Urinary bladder (tissue), 4 donors: ENCODE measurements around the gene ANKMY1. TPM values are rescaled to one million over a fixed set of nuclear protein-coding genes. Genes with fewer than 3 reads are reported as not detected.

ENCODE experiments used
- DNase-seq: peaks from one replicate; pipeline ENCODE4 v3.0.0-alpha.2; 2015; ENCODE audit errors: extremely low spot score
- H3K27ac ChIP-seq: one replicate; pipeline ENCODE4 v1.5.1; 2013; ENCODE audit warnings: low read depth, mild to moderate bottlenecking, moderate library complexity
- H3K36me3 ChIP-seq: one replicate; pipeline ENCODE4 v1.6.1; 2013; ENCODE audit warnings: mild to moderate bottlenecking, moderate library complexity; ENCODE audit not compliant: insufficient read depth
- H3K4me1 ChIP-seq: one replicate; pipeline ENCODE4 v1.6.1; 2013; ENCODE audit warnings: mild to moderate bottlenecking, moderate library complexity; ENCODE audit not compliant: insufficient read depth
- H3K4me3 ChIP-seq: one replicate; pipeline ENCODE4 v1.5.1; 2013; ENCODE audit warnings: low read depth, low read length
- WGBS: extraction: QIAGEN DNeasy Blood & Tissue Kit; methylation state at CpG from one replicate; pipeline ENCODE4 v1.1.7; 2013; 5-methylcytosine and 5-hydroxymethylcytosine counted together
- polyA plus RNA-seq: library from polyadenylated mRNA; stranded (reverse); fragments of 200-250 nt; gene quantifications from one replicate; pipeline ENCODE4 v1.2.3, GENCODE V29; 2013
- total RNA-seq: library from RNA; depleted of rRNA; stranded (reverse); fragments of >200 nt; gene quantifications from one replicate; pipeline ENCODE4 v1.2.3, GENCODE V29; 2014
- donor health status: healthy with polysubstance abuse.
- donor health status: healthy.

ANKMY1 gene
- total and polyA plus RNA-seq, 2 donors: 9.6 to 11.1 TPM

GRCh38 chr2:240452462-240453256, 105.1 kb downstream of the ANKMY1 start:
- peak overlapping the region; percentile 59 for H3K4me3 ChIP-seq
- no peaks in the 10 kb centered on the region for H3K36me3 ChIP-seq
- H3K27ac ChIP-seq: no peak overlapping the region
- WGBS: 1% methylated on average over 100 of the region's 103 CpGs
- H3K4me1 ChIP-seq: peaks cover 4% of the 10 kb centered on the region
- no peak for DNase-seq

- Histone ChIP-seq H3K36me3 (no peaks in the 10 kb centered on the region), H3K4me3 (peak overlapping the region; percentile 59), H3K4me1 (peaks cover 4% of the 10 kb centered on the region), H3K27ac (no peak overlapping the region)
- WGBS: 62% methylated on average over 20 of the region's 20 CpGs
- DNase-seq: no peak
Observed at GRCh38 chr2:240451791-240452461, 105.9 kb downstream of the ANKMY1 start.

- Histone ChIP-seq H3K4me1 (peaks cover 4% of the 10 kb centered on the region), H3K36me3 (no peaks in the 10 kb centered on the region), H3K27ac (no peak overlapping the region), H3K4me3 (no peak overlapping the region)
- DNase-seq: no peak
- 84% methylated on average over 13 of the region's 13 CpGs for WGBS
Observed at GRCh38 chr2:240451108-240451611, 106.6 kb downstream of the ANKMY1 start.

GRCh38 chr2:240450532-240451107, 107.2 kb downstream of the ANKMY1 start:
- Histone ChIP-seq H3K4me3 (no peak overlapping the region), H3K36me3 (no peaks in the 10 kb centered on the region), H3K4me1 (peaks cover under 1% of the 10 kb centered on the region), H3K27ac (no peak overlapping the region)
- 76% methylated on average over 16 of the region's 16 CpGs for WGBS
- DNase-seq: no peak

- H3K36me3 ChIP-seq: no peaks in the 10 kb centered on the region
- no peak overlapping the region for H3K27ac ChIP-seq
- DNase-seq: no peak
- no peak overlapping the region for H3K4me3 ChIP-seq
- H3K4me1 ChIP-seq: no peaks in the 10 kb centered on the region
- 79% methylated on average over 22 of the region's 22 CpGs for WGBS
Observed at GRCh38 chr2:240449764-240450531, 107.8 kb downstream of the ANKMY1 start.

GRCh38 chr2:240448387-240449274, 109.2 kb downstream of the ANKMY1 start:
- H3K4me1 ChIP-seq: no peaks in the 10 kb centered on the region
- H3K36me3 ChIP-seq: no peaks in the 10 kb centered on the region
- H3K4me3 ChIP-seq: no peak overlapping the region
- no peak overlapping the region for H3K27ac ChIP-seq
- 91% methylated on average over 23 of the region's 23 CpGs for WGBS
- no peak for DNase-seq

- DNase-seq: no peak
- no peaks in the 10 kb centered on the region for H3K36me3 ChIP-seq
- H3K4me3 ChIP-seq: no peak overlapping the region
- WGBS: 80% methylated on average over 15 of the region's 15 CpGs
- H3K27ac ChIP-seq: no peak overlapping the region
- no peaks in the 10 kb centered on the region for H3K4me1 ChIP-seq
Observed at GRCh38 chr2:240447934-240448333, 109.9 kb downstream of the ANKMY1 start.

- Histone ChIP-seq H3K27ac (no peak overlapping the region), H3K4me1 (no peaks in the 10 kb centered on the region), H3K4me3 (no peak overlapping the region), H3K36me3 (no peaks in the 10 kb centered on the region)
- 76% methylated on average over 22 of the region's 22 CpGs for WGBS
- DNase-seq: no peak
Observed at GRCh38 chr2:240447331-240447730, 110.5 kb downstream of the ANKMY1 start.

- H3K36me3 ChIP-seq: no peaks in the 10 kb centered on the region
Observed at GRCh38 chr2:240446664-240447175, 111.1 kb downstream of the ANKMY1 start.

GRCh38 chr2:240445961-240446663, 111.7 kb downstream of the ANKMY1 start:
- no peak overlapping the region for H3K4me3 ChIP-seq
- H3K36me3 ChIP-seq: no peaks in the 10 kb centered on the region
- 79% methylated on average over 24 of the region's 24 CpGs for WGBS
- H3K27ac ChIP-seq: no peak overlapping the region
- DNase-seq: no peak
- H3K4me1 ChIP-seq: no peaks in the 10 kb centered on the region

More at GRCh38 chr2:240446664-240447175, 111.1 kb downstream of the ANKMY1 start:
- WGBS: 89% methylated on average over 12 of the region's 12 CpGs
- H3K4me1 ChIP-seq: no peaks in the 10 kb centered on the region
- no peak overlapping the region for H3K4me3 ChIP-seq
- H3K27ac ChIP-seq: no peak overlapping the region
- DNase-seq: no peak

- Histone ChIP-seq H3K27ac (no peak overlapping the region), H3K4me1 (no peaks in the 10 kb centered on the region), H3K4me3 (no peak overlapping the region), H3K36me3 (no peaks in the 10 kb centered on the region)
- DNase-seq: no peak
- 95% methylated on average over 16 of the region's 16 CpGs for WGBS
Observed at GRCh38 chr2:240444464-240444863, 113.3 kb downstream of the ANKMY1 start.

- WGBS: 88% methylated on average over 17 of the region's 17 CpGs
- Histone ChIP-seq H3K4me1 (no peaks in the 10 kb centered on the region), H3K4me3 (no peak overlapping the region), H3K36me3 (no peaks in the 10 kb centered on the region), H3K27ac (no peak overlapping the region)
- no peak for DNase-seq
Observed at GRCh38 chr2:240443891-240444301, 113.9 kb downstream of the ANKMY1 start.
